HFFc6 (cell line): Measurements from ENCODE around the gene MYO1F. TPM values are rescaled to one million over a fixed set of nuclear protein-coding genes. Genes with fewer than 3 reads are reported as not detected.

Experiments used
- DNase-seq: peaks from one replicate; pipeline ENCODE4 v3.0.0-alpha.2; 2018
- H3K27ac Mint-ChIP-seq: 2 replicates; pipeline ENCODE4 v1.8.0; 2020; ENCODE audit warnings: mild to moderate bottlenecking, mixed read lengths
- H3K27me3 Mint-ChIP-seq: 2 replicates; pipeline ENCODE4 v1.8.0; 2021; ENCODE audit warnings: mild to moderate bottlenecking, moderate library complexity, mixed read lengths; ENCODE audit not compliant: insufficient read depth
- H3K36me3 Mint-ChIP-seq: 2 replicates; pipeline ENCODE4 v1.8.0; 2021; ENCODE audit warnings: low read depth, mixed read lengths
- H3K4me1 Mint-ChIP-seq: 2 replicates; pipeline ENCODE4 v1.8.0; 2020; ENCODE audit warnings: low read depth, mixed read lengths
- H3K4me3 Mint-ChIP-seq: 2 replicates; pipeline ENCODE4 v1.8.0; 2020; ENCODE audit warnings: mild to moderate bottlenecking, moderate library complexity, mixed read lengths
- H3K9me3 Mint-ChIP-seq: 2 replicates; pipeline ENCODE4 v1.8.0; 2020; ENCODE audit warnings: mild to moderate bottlenecking, mixed read lengths
- total RNA-seq, 6 experiments: library from RNA; stranded (reverse); fragmentation: NEBNext Ultra II Directional; extraction: Animal tissue kit (Norgen Biotek cat#: 25700); gene quantifications; 2 replicates in 1 of 6; 3 replicates in 5 of 6; pipeline ENCODE4 v1.2.3, GENCODE V29; 2021
- TF ChIP-seq, protein P1 (sequence below): fragments of 200-600 bp; sonication (generic); IDR thresholded peaks from 2 replicates; pipeline ENCODE4 v1.5.0; 2021; ENCODE audit warnings: antibody characterized with exemption, mild to moderate bottlenecking

The MYO1F gene
- total RNA-seq, 6 experiments from 2014 or later, result 0.09 to 0.28 (median 0.19) TPM

DNA sequence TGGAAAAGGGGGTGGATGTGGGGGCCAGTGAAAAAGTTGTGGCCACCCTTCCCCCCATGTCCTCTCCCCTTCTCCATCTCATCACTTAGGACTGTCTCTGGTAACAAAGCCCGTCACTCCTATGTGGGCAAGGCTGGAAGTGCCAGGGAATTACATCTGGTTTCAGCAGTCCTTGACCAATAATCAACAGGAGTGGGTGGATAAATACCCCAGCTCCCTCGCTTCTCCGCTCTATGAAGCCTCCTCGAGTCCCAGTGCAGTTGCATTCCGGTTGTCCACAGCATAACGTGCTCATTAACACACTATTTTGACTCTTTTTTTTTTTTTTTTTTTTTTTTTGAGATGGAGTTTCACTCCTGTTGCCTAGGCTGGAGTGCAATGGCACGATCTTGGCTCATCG lies 31.5 kb downstream of the MYO1F start:
- Mint-ChIP-seq H3K27ac (no peak overlapping the region), H3K27me3 (no peaks in the 10 kb centered on the region), H3K4me1 (no peaks in the 10 kb centered on the region), H3K36me3 (no peaks in the 10 kb centered on the region), H3K4me3 (no peak overlapping the region), H3K9me3 (no peaks in the 10 kb centered on the region)
- TF ChIP-seq, protein P1, sequence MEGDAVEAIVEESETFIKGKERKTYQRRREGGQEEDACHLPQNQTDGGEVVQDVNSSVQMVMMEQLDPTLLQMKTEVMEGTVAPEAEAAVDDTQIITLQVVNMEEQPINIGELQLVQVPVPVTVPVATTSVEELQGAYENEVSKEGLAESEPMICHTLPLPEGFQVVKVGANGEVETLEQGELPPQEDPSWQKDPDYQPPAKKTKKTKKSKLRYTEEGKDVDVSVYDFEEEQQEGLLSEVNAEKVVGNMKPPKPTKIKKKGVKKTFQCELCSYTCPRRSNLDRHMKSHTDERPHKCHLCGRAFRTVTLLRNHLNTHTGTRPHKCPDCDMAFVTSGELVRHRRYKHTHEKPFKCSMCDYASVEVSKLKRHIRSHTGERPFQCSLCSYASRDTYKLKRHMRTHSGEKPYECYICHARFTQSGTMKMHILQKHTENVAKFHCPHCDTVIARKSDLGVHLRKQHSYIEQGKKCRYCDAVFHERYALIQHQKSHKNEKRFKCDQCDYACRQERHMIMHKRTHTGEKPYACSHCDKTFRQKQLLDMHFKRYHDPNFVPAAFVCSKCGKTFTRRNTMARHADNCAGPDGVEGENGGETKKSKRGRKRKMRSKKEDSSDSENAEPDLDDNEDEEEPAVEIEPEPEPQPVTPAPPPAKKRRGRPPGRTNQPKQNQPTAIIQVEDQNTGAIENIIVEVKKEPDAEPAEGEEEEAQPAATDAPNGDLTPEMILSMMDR, result no peak
- no peak for DNase-seq

DNA sequence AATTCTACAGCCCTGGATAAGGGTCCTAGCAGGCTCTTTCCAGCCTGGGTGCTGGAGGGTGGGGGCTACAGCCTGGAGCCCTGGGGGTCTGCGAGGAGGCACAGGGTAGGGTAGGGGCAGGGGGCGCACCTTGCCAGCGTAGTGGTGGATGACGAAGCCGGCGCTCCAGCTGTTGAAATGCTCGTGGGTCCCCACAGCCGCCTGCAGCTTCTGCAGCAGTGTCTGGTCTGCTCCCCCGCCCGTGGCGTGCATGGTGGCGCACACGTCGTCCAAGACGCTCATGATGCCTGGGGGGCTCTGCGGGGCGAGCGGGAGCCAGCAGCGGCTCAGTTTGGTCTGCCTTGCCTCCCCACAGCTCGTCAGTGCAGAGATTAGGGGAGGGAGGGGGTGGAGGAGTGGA lies 33.1 kb downstream of the MYO1F start:
- no peak for DNase-seq
- no peaks in the 10 kb centered on the region for H3K4me1 Mint-ChIP-seq
- H3K4me3 Mint-ChIP-seq, result no peak overlapping the region
- H3K9me3 Mint-ChIP-seq, result no peaks in the 10 kb centered on the region
- TF ChIP-seq, protein P1, result no peak
- no peaks in the 10 kb centered on the region for H3K27me3 Mint-ChIP-seq
- H3K36me3 Mint-ChIP-seq, result no peaks in the 10 kb centered on the region
- H3K27ac Mint-ChIP-seq, result no peak overlapping the region

DNA sequence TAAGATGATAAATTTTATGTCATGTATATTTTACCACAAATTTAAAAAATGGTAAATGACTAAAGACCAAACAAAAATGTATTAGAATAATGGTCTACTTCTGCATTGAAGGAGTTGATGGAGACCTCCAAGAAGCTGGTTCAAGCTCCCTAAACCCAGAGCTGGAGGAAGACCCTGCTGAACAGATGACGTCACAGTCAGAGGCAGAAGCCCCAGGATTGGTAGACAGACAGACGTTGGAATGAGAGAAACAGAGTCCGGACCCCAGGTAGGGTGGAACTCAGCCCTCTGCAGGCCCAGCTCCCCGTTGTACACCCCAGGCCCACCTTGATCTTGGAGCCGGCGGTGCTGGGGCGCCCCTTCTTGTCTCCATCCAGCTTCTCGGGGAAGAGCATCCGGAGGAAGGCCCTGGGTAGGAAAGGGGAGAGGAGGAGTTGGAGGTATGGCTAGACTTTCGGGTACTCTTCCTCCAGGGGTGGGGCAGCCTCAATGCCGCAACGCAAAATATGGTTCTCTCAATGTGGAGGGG lies 37.6 kb downstream of the MYO1F start:
- no peaks in the 10 kb centered on the region for H3K36me3 Mint-ChIP-seq

DNA sequence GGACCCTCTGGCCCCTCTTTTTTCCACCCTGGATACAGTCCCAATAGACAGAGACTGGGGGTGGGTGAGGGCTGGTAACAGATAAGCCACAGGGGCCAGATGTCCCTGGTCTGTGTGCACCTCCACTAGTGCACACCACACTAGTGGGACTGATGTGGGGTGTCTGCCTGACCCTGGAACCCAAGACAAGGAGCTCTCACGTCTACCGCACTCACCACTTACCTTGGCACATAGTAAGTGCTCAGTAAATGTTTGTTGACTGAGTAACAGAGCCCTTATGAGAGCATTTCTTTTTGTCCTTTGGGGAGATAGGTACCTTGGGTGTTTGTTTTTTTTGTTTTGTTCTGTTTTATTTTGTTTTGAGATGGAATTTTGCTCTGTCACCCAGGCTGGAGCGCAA lies 40.1 kb downstream of the MYO1F start:
- no peaks in the 10 kb centered on the region for H3K4me1 Mint-ChIP-seq
- TF ChIP-seq, protein P1, result no peak

More for the DNA sequence above, 37.6 kb downstream of the MYO1F start:
- no peak for DNase-seq
- Mint-ChIP-seq H3K9me3 (no peaks in the 10 kb centered on the region), H3K27ac (no peak overlapping the region), H3K27me3 (peaks cover 2% of the 10 kb centered on the region; the same call in 1 of the 2 replicates), H3K4me3 (no peak overlapping the region), H3K4me1 (no peaks in the 10 kb centered on the region)
- TF ChIP-seq, protein P1, result no peak

DNA sequence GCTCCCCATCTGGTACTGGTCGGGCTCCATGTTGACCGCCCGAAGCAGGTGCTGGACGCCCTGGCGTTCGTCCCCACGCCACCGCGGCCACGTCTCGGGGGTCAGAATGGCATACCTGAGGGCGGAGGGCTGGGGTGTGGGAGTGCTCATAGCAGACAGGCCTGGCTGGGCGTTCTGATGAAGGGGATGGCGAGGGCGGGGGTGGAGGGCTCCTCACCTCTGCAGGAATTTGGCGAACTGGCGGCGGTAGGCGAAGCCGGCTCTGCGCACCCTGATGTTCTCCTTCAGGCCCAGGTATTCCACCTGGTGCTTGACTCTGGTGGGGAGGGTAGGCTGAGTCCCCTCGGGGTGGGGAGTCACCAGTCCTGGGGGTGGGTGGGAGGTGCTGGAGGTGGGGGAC lies 41.0 kb downstream of the MYO1F start:
- Mint-ChIP-seq H3K36me3 (no peaks in the 10 kb centered on the region), H3K4me3 (no peak overlapping the region), H3K9me3 (no peaks in the 10 kb centered on the region), H3K4me1 (no peaks in the 10 kb centered on the region), H3K27ac (no peak overlapping the region), H3K27me3 (peaks cover 2% of the 10 kb centered on the region; the same call in 1 of the 2 replicates)
- no peak for DNase-seq
- TF ChIP-seq, protein P1, result no peak

More for the DNA sequence above, 40.1 kb downstream of the MYO1F start:
- no peaks in the 10 kb centered on the region for H3K9me3 Mint-ChIP-seq
- no peak for DNase-seq
- H3K27me3 Mint-ChIP-seq, result peaks cover 2% of the 10 kb centered on the region; the same call in 1 of the 2 replicates
- H3K4me3 Mint-ChIP-seq, result no peak overlapping the region
- H3K27ac Mint-ChIP-seq, result no peak overlapping the region
- H3K36me3 Mint-ChIP-seq, result no peaks in the 10 kb centered on the region
